ENCODE measurements around the gene IKZF4. TPM values are rescaled to one million over a fixed set of nuclear protein-coding genes. Genes with fewer than 3 reads are reported as not detected.
A peak's percentile ranks its signal among the peaks of the same experiment; 100 is the strongest.
"Not testable (repeated sequence)": the region's sequence is repeated elsewhere in the genome, so short reads cannot be mapped to it uniquely, and the experiment has no call there.

The IKZF4 gene
- total RNA-seq, 1 donor from 2014 or later: 5.7 TPM

DNA sequence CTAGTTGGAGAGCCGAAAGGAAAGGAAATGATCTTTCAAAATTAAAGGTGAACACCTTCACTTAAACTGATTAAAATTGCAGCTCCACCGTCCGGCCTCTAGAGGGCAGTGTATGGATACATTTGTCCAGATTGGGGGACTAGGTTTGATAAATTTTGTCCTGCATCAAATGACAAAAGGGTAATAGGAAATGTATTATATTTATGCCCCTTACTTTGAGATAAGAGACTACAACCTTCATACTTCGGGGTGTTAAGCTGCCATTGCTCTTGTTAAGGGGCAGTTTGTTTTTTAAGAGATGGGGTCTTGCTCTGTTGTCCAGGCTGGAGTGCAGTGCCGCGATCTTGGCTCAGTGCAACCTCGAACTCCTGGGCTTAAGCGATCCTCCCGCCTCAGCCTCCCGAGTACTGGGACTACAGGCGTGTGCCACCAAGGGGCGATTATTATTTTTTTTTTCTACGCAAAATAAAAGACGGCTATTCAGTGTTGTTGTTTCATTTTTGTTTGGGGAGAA is 24.6 kb upstream of the IKZF4 start:
- H3K36me3 ChIP-seq (ENCODE audit: control insufficient read depth, insufficient read depth, low read length): no peaks in the 10 kb centered on the region
- H3K4me3 ChIP-seq (ENCODE audit: low read depth, low read length): no peak overlapping the region
- no peak for DNase-seq (ENCODE audit: low read depth)
- TF ChIP-seq, protein P1, sequence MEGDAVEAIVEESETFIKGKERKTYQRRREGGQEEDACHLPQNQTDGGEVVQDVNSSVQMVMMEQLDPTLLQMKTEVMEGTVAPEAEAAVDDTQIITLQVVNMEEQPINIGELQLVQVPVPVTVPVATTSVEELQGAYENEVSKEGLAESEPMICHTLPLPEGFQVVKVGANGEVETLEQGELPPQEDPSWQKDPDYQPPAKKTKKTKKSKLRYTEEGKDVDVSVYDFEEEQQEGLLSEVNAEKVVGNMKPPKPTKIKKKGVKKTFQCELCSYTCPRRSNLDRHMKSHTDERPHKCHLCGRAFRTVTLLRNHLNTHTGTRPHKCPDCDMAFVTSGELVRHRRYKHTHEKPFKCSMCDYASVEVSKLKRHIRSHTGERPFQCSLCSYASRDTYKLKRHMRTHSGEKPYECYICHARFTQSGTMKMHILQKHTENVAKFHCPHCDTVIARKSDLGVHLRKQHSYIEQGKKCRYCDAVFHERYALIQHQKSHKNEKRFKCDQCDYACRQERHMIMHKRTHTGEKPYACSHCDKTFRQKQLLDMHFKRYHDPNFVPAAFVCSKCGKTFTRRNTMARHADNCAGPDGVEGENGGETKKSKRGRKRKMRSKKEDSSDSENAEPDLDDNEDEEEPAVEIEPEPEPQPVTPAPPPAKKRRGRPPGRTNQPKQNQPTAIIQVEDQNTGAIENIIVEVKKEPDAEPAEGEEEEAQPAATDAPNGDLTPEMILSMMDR (IDR thresholded peaks at IDR 0.05; ENCODE audit: insufficient read depth, low read length, poor library complexity, severe bottlenecking): peak; percentile 81
- H3K27me3 ChIP-seq (ENCODE audit: control insufficient read depth, insufficient read depth, low read length): no peaks in the 10 kb centered on the region

DNA sequence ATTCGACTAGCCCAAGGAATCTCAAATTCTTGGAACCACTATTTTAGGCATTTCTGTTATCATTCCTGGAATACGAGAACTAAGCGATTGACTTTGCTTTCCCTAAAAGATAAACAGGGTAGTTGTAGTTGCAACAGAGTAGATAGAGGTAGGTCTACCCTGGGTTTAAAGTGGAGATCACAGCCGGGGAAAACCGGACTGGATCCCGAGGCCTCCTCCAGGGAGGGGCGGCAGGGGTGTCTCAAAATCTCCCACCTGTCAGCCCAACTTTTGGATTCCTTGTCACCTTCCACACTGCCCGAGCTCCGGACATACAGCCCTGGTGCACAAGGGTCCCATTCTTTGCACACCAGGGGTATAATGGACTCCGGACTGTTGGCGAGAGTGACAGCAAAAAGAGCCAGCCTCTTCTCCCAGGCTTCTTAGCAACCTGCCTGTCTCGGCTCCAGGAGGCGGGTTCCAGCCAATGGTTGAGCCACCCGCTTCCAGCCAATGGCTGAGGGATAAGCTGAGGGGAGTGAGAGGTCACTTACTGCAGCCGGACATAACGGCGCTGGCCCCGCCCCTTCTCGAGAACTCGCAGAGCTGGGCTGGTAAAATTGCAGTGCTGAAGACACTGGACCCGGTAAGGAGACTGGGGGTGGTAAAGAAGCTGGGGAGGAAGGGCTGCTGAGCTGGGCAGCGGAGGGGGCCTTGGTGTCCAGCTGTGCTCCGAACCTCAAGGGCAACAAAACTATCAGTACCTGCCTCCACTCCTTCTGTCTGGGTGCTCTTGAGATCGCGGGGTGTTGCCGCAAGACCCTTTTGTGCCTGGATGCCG is 23.9 kb upstream of the IKZF4 start, which contains the start of gene SUOX:
Gene SUOX (plus strand): TSS at position 562 of the 820 bp plus-strand sequence. CDS start 4,946 bp downstream, outside the sequence.
- TF ChIP-seq, protein P1 (IDR thresholded peaks at IDR 0.05; ENCODE audit: insufficient read depth, low read length, poor library complexity, severe bottlenecking): no peak
- DNase-seq (ENCODE audit: low read depth): peak; percentile 96
- H3K36me3 ChIP-seq (ENCODE audit: control insufficient read depth, insufficient read depth, low read length): no peaks in the 10 kb centered on the region
- peak within 1 kb of the TSS; percentile 65 for H3K4me3 ChIP-seq (ENCODE audit: low read depth, low read length)
- no peaks in the 10 kb centered on the region for H3K27me3 ChIP-seq (ENCODE audit: control insufficient read depth, insufficient read depth, low read length)

DNA sequence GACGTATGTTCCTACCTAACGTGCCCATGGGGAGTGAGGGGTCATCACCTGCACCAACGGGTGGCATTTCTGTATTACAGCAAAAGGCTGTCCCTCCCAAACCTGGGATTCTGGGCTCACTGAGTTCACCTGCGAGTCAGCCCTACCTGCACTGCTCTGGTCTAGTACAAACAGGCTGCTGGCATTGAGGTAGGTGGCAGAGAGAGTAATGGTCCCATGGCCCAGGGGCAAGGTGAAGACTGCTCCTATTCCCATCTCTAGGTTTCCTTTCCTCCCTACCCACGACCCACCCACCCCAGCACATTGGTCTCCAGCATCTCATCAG is 23.3 kb upstream of the IKZF4 start:
- H3K4me3 ChIP-seq (ENCODE audit: low read depth, low read length): peak overlapping the region; percentile 65
- no peaks in the 10 kb centered on the region for H3K36me3 ChIP-seq (ENCODE audit: control insufficient read depth, insufficient read depth, low read length)
- TF ChIP-seq, protein P1 (IDR thresholded peaks at IDR 0.05; ENCODE audit: insufficient read depth, low read length, poor library complexity, severe bottlenecking): no peak
- H3K27me3 ChIP-seq (ENCODE audit: control insufficient read depth, insufficient read depth, low read length): no peaks in the 10 kb centered on the region
- no peak for DNase-seq (ENCODE audit: low read depth)

DNA sequence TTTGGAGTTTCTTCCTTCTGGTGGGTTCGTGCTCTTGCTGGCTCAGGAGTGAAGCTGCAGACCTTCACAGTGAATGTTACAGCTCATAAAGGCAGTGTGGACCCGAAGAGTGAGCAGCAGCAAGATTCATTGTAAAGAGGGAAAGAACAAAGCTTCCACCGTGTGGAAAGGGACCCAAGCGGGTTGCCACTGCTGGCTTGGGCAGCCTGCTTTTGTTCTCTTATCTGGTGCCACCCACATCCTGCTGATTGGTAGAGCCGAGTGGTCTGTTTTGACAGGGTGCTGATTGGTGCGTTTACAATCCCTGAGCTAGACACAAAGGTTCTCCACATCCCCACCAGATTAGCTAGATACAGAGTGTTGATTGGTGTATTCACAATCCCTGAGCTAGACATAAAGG is 21.3 kb upstream of the IKZF4 start:
- H3K27me3 ChIP-seq (ENCODE audit: control insufficient read depth, insufficient read depth, low read length); H3K36me3 ChIP-seq (ENCODE audit: control insufficient read depth, insufficient read depth, low read length); H3K4me3 ChIP-seq (ENCODE audit: low read depth, low read length); DNase-seq (ENCODE audit: low read depth): not testable (repeated sequence)

DNA sequence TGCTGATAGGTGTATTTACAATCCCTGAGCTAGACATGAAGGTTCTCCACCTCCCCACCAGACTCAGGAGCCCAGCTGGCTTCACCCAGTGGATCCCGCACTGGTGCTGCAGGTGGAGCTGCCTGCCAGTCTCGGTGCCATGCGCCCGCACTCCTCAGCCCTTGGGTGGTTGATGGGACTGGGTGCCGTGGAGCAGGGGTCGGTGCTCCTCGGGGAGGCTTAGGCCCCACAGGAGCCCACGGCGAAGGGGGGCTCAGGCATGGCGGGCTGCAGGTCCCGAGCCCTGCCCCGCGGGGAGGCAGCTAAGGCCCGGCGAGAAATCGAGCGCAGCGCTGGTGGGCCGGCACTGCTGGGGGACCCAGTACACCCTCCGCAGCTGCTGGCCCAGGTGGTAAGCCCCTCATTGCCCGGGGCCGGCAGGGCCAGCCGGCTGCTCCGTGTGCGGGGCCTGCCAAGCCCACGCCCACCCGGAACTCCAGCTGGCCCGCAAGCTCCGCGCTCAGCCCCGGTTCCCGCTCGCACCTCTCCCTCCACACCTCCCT is 20.8 kb upstream of the IKZF4 start:
- not testable (repeated sequence) for H3K36me3 ChIP-seq (ENCODE audit: control insufficient read depth, insufficient read depth, low read length); H3K4me3 ChIP-seq (ENCODE audit: low read depth, low read length); DNase-seq (ENCODE audit: low read depth); H3K27me3 ChIP-seq (ENCODE audit: control insufficient read depth, insufficient read depth, low read length)

DNA sequence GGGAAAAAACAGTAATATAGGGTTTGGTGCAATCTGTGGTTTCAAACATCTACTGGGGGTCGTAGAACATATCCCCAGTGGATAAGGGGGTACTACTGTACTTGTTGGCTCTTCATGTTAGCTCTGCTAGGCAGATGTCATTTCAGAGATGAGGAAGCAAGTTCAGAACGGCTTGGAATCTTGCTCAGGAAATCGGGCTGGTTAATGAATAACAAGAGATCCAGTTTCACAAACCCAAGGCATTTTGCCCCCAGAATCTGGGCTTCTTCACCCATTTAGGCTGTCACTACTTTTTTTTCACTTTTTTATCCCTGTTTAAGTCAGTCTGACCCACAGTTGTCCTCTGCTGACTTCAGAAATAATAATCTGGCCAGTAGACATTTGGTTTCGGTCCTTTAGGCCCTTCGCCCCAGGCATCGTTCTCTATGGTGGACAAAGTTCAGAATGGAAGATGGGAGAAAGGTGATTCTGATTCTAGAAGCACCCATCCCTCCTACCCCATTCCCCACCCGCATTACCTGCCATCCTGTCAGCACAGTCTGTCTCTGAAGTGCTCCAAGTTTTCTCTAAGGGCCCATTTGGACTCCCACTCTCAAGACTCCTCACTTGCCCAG is 19.2 kb upstream of the IKZF4 start:
- no peak for DNase-seq (ENCODE audit: low read depth)
- TF ChIP-seq, protein P1 (IDR thresholded peaks at IDR 0.05; ENCODE audit: insufficient read depth, low read length, poor library complexity, severe bottlenecking): no peak
- Histone ChIP-seq H3K4me3 (ENCODE audit: low read depth, low read length) (no peak overlapping the region), H3K36me3 (ENCODE audit: control insufficient read depth, insufficient read depth, low read length) (peaks cover 2% of the 10 kb centered on the region), H3K27me3 (ENCODE audit: control insufficient read depth, insufficient read depth, low read length) (no peaks in the 10 kb centered on the region)

DNA sequence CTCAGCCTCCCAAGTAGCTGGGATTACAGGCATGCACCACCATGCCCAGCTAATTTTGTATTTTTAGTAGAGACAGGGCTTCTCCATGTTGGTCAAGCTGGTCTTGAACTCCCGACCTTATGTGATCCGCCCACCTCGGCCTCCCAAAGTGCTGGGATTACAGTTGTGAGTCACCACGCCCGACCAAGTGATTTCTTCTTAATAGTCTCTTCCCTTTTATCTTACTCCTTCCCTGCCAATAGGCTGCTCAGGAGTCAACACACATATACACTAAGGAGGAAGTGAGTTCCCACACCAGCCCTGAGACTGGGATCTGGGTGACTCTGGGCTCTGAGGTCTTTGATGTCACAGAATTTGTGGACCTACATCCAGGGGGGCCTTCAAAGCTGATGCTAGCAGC is 17.5 kb upstream of the IKZF4 start:
- not testable (repeated sequence) for DNase-seq (ENCODE audit: low read depth); H3K27me3 ChIP-seq (ENCODE audit: control insufficient read depth, insufficient read depth, low read length); H3K36me3 ChIP-seq (ENCODE audit: control insufficient read depth, insufficient read depth, low read length); H3K4me3 ChIP-seq (ENCODE audit: low read depth, low read length)

Measured in kidney epithelial cell (primary cell).